Adrenal gland (tissue), 12 donors: ENCODE measurements around the gene MLLT1. TPM values are rescaled to one million over a fixed set of nuclear protein-coding genes. Genes with fewer than 3 reads are reported as not detected.

Source experiments
- DNase-seq, 7 donors: peaks; one replicate each; pipeline ENCODE4 v3.0.0-alpha.2; 2019 to 2020
- H3K27ac ChIP-seq, 5 donors: fragments of 200-600 bp; sonication (generic) in 4 of 5; 1 replicate in 3 of 5; 2 replicates in 2 of 5; pipeline versions ENCODE4 v1.5.1 to v1.8.0; 2016 to 2020; ENCODE audit warnings: mild to moderate bottlenecking in 1 of 5
- H3K27me3 ChIP-seq: fragments of 200-600 bp; 2 replicates; pipeline ENCODE4 v1.8.0; 2021
- H3K36me3 ChIP-seq, 2 donors: fragments of 200-600 bp; replicated peaks in 1 of 2; 1 replicate in 1 of 2; 2 replicates in 1 of 2; pipeline versions ENCODE4 v1.5.1 to v1.8.0; 2018 to 2022
- H3K4me1 ChIP-seq, 2 donors: fragments of 200-600 bp; replicated peaks in 1 of 2; 1 replicate in 1 of 2; 2 replicates in 1 of 2; pipeline versions ENCODE4 v1.5.1 to v1.8.0; 2018 to 2021
- H3K4me3 ChIP-seq, 4 donors: fragments of 200-600 bp; sonication (generic) in 3 of 4; one replicate each; pipeline ENCODE4 v1.5.1; 2016 to 2018
- H3K9me3 ChIP-seq, 3 donors: fragments of 200-600 bp; sonication (generic) in 1 of 3; replicated peaks in 1 of 3; 1 replicate in 2 of 3; 2 replicates in 1 of 3; pipeline versions ENCODE4 v1.5.1 to v1.8.0; 2016 to 2021
- CTCF ChIP-seq, 6 experiments: fragments of 450-650 bp in 4 of 6; fragments of 200-600 bp in 2 of 6; sonication (generic) in 1 of 6; IDR thresholded peaks; 1 replicate in 5 of 6; 2 replicates in 1 of 6; pipeline versions ENCODE4 v1.5.1 to v1.8.0; 2016 to 2021; ENCODE audit warnings: antibody characterized with exemption in 6 of 6, mild to moderate bottlenecking in 2 of 6, moderate library complexity in 1 of 6
- POLR2A ChIP-seq, 2 donors: fragments of 450-650 bp; IDR thresholded peaks; one replicate each; pipeline ENCODE4 v1.6.1; 2017; ENCODE audit warnings: antibody characterized with exemption in 2 of 2, mild to moderate bottlenecking in 2 of 2, moderate library complexity in 1 of 2
- WGBS, 4 donors: extraction: QIAGEN DNeasy Blood & Tissue Kit in 2 of 4; methylation state at CpG; one replicate each; pipeline versions ENCODE4 v1.1.5 to v1.1.7; 2013 to 2017; 5-methylcytosine and 5-hydroxymethylcytosine counted together
- intact Hi-C, 2 donors: fragments of 100-400 bp; cut with DNase I; formaldehyde crosslinking; loops; one replicate each; pipeline versions ENCODE4 v1.14.1 to v1.15.0; 2022 to 2023
- polyA plus RNA-seq, 3 donors: library from polyadenylated mRNA; stranded (reverse); fragments of 200-250 nt in 2 of 3; fragments of 350-450 nt in 1 of 3; fragmentation: Illumina TruSeq in 1 of 3; extraction: RNeasy Lipid Tissue Mini Kit (QIAGEN cat#74804) in 1 of 3; gene quantifications; one replicate each; pipeline ENCODE4 v1.2.3, GENCODE V29; 2013 to 2014
- total RNA-seq, 9 donors: library from RNA; depleted of rRNA in 4 of 9; stranded (reverse); fragments of >200 nt in 4 of 9; fragments of 120-200 nt in 1 of 9; fragmentation: NEBNext Ultra II Directional in 1 of 9; extraction: Animal tissue kit (Norgen Biotek cat#: 25700) in 1 of 9; gene quantifications; one replicate each; pipeline versions ENCODE4 v1.1.0 to v1.2.4, GENCODE V29; 2013 to 2023
- donor health status: healthy with polysubstance abuse.
- donor health status: Bipolar disorder and iron deficiency.
- donor health status: DM: yes; HTN: yes; CAD: no.
- donor health status: DM: no; HTN: no; CAD: no.
- donor health status: DM: no; HTN: no; CAD: no.
- donor health status: DM: yes; HTN: yes; CAD: no.

The MLLT1 gene
- total and polyA plus RNA-seq, 12 donors, result 9.3 to 66.3 (median 28.2) TPM

DNA sequence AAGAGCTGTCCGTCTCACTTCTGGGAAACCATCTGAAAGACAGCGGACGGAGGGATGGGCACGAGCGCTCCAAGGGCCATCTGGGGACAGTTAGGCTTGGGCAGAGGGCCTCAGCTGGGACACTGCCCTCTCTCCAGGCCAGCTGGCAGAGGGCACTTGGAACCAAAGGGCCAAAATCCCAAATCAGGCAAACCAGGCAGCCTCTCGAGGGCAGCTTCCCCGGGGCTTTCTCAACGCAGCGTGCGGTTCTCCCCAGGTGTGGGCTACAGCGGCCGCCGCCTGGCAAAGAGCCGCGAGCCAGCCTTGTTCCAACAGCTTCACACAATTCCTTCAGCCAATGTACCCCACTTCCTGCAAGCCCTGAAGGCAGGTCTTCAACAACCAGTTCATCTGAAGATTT is 5.0 kb downstream of the MLLT1 start:
- WGBS, 4 donors, result 81 to 91% (median 87%) methylated on average over 10 to 15 of the region's 15 CpGs
- peaks cover 41 to 84% of the 10 kb centered on the region in 2 donors for H3K4me1 ChIP-seq
- intact Hi-C loops, result no loop called here
- no peaks in the 10 kb centered on the region for H3K9me3 ChIP-seq
- TF ChIP-seq POLR2A (IDR thresholded peaks at IDR 0.05) (no peak), CTCF (IDR thresholded peaks at IDR 0.05) (no peak)
- H3K36me3 ChIP-seq, result peaks cover 0 to 8% of the 10 kb centered on the region in 2 donors
- DNase-seq, result peak in 1 of 7 donors; percentile 22
- no peak overlapping the region for H3K4me3 ChIP-seq
- H3K27me3 ChIP-seq, result no peaks in the 10 kb centered on the region
- H3K27ac ChIP-seq, result peak overlapping the region; percentile 78 to 97 (median 88)

DNA sequence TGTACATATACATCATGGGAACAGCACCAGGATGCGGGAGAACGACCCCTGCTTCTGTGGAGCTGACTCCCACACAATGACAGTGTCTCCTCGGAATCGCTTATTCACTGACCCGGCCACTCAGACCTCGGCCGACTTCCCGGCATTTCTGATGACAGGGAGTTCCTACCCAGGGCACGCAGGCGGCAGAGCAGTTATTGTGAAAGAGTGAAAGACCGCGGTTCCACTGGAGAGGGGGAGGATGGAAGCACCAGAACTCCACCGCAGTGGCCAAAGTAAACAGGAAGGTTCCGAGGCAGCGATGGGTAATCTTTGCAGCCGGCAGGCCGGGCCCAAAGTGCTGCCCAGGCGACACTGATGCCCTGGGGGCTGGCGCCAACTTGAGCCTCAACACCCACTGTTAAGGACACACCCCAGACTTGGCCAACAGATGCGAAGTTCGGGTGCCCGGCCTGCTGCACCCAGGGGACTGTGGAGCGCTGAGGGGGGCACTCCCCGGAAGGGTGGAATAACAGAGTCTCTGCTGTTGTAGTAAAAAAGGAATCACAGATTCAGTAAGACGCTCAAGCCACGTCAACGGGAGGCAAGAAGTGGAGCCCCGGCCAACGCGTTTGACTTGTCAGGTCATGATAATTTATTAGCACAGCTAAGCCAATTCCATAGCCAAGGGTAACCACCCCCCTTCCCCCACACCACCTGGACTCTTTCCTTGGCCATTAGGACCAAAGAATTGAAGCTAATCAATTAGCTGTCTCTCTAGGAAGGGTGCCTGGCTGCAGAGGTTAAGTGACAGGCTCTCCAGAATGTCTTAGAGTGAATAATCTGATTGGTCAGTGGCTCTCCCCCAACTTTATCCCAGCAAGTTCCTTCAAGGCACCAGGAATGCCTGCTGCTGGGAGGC is 5.8 kb downstream of the MLLT1 start:
- Histone ChIP-seq H3K27me3 (no peaks in the 10 kb centered on the region), H3K4me3 (peak overlapping the region in 1 of 4 donors; percentile 38), H3K36me3 (peaks cover 0 to 16% of the 10 kb centered on the region in 2 donors), H3K9me3 (no peaks in the 10 kb centered on the region), H3K4me1 (peaks cover 41 to 84% of the 10 kb centered on the region in 2 donors), H3K27ac (peak overlapping the region; percentile 78 to 97 (median 88))
- DNase-seq, result peak; percentile 78 to 95 (median 95)
- intact Hi-C loops, result no loop called here
- WGBS, 4 donors, result 11 to 15% (median 13%) methylated on average over 13 to 30 of the region's 30 CpGs
- peak in 1 of 6 experiments; percentile 1 for TF ChIP-seq CTCF (IDR thresholded peaks at IDR 0.05)
- TF ChIP-seq POLR2A (IDR thresholded peaks at IDR 0.05), result peak in 1 of 2 donors; percentile 65

DNA sequence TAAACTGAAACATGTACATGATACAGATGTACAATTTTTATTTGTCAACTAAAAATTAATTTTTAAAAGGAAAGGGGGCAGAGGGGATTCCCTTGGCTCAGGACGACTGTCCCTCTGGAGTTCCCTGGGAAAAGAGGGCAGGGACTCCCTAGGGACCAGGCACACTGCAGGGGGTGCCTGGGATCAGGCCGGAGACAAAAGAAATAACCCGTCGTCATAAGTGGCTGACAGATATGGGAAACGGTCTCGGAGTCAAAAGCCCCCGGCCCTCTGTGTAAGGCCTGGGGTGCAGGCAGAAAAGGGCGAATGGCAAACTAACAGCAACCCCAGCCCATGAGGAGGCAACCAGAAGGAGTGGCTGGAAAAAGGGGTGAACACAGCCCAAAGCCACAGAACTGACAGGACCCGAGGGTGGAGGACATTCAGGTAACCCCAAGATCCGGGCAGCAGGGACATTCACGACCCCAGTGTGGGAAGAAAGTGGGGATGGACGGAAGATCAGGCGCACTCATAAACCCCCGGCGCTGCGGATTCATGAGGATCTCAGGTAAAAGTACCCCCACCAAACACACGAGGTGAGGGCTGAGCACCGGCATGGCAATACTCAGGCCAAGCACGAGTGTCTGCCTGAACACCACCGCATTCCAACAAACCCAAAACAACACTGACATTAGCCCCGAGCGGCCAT is 6.7 kb downstream of the MLLT1 start:
- Histone ChIP-seq H3K27ac (peak overlapping the region; percentile 78 to 97 (median 88)), H3K4me3 (peak overlapping the region in 1 of 4 donors; percentile 26), H3K9me3 (no peaks in the 10 kb centered on the region), H3K36me3 (peaks cover 0 to 25% of the 10 kb centered on the region in 2 donors), H3K27me3 (no peaks in the 10 kb centered on the region), H3K4me1 (peaks cover 41 to 77% of the 10 kb centered on the region in 2 donors)
- DNase-seq, result peak in 1 of 7 donors; percentile 28
- TF ChIP-seq POLR2A (IDR thresholded peaks at IDR 0.05), result no peak
- no peak for TF ChIP-seq CTCF (IDR thresholded peaks at IDR 0.05)
- intact Hi-C loops, result no loop called here
- WGBS, 4 donors, result 74 to 81% (median 77%) methylated on average over 22 of the region's 22 CpGs

DNA sequence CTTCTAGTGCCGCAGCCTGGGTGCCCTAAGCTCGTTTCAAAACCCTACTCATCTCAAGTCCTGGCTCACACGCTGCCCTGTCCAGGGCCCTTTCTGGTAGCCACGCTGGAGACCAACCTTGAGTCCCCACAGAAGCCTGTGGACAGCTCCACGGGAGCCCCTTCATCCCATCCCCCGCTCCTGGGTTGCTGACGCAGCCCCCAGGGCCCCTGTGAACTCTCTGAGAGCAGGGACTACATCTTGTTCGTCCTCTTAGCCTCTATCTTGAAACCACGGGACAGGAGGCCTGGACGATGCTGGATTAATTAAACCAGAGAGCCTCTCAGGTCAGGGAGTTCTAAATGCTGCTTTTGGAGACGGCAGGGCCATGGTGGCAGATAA is 7.4 kb downstream of the MLLT1 start:
- intact Hi-C loops, result no loop called here
- 44 to 50% (median 48%) methylated on average over 10 to 11 of the region's 11 CpGs for WGBS, 4 donors

More for the DNA sequence above, 7.4 kb downstream of the MLLT1 start:
- DNase-seq, result peak in 1 of 7 donors; percentile 41
- Histone ChIP-seq H3K4me1 (peaks cover 41 to 70% of the 10 kb centered on the region in 2 donors), H3K9me3 (no peaks in the 10 kb centered on the region), H3K27me3 (no peaks in the 10 kb centered on the region), H3K27ac (peak overlapping the region; percentile 70 to 97 (median 83)), H3K36me3 (peaks cover 0 to 32% of the 10 kb centered on the region in 2 donors), H3K4me3 (peak overlapping the region in 1 of 4 donors; percentile 2)
- TF ChIP-seq POLR2A (IDR thresholded peaks at IDR 0.05), result no peak
- no peak for TF ChIP-seq CTCF (IDR thresholded peaks at IDR 0.05)
